MCF 10A (cell line): ENCODE data around the gene INTS15. TPM values are rescaled to one million over a fixed set of nuclear protein-coding genes. Genes with fewer than 3 reads are reported as not detected.
A peak's percentile ranks its signal among the peaks of the same experiment; 100 is the strongest.
"Not testable (repeated sequence)": the region's sequence is repeated elsewhere in the genome, so short reads cannot be mapped to it uniquely, and the experiment has no call there.

Experiments used
- BruUV-seq: library from RNA; stranded (reverse); fragments of 400-500 nt; replicated peaks from 2 replicates; lab custom pipeline; 2021; lab: Mats Ljungman, UMichigan
- CTCF ChIA-PET: fragments of 300-600 bp; sonication (Branson Sonifier 250); formaldehyde crosslinking; extraction: SDS; loops from one replicate; lab custom pipeline; 2021; ENCODE audit warnings: antibody characterized with exemption, inconsistent platforms; lab: Yijun Ruan, JAX
- POLR2A ChIA-PET: fragments of 300-600, 350-650 bp; sonication (Branson Sonifier 250); formaldehyde crosslinking; extraction: SDS; loops from one replicate; lab custom pipeline; 2020; ENCODE audit warnings: antibody characterized with exemption, inconsistent platforms; lab: Yijun Ruan, JAX
- DNase-seq: peaks from one replicate; pipeline ENCODE4 v3.0.0-alpha.2; 2018; ENCODE audit not compliant: unreplicated experiment
- H3K27ac Mint-ChIP-seq: one replicate; pipeline ENCODE4 v1.8.0; 2022; ENCODE audit warnings: mild to moderate bottlenecking, low read depth, mixed read lengths; ENCODE audit not compliant: unreplicated experiment
- H3K27me3 Mint-ChIP-seq: one replicate; pipeline ENCODE4 v1.8.0; 2022; ENCODE audit warnings: mixed read lengths; ENCODE audit not compliant: insufficient read depth, unreplicated experiment
- H3K36me3 Mint-ChIP-seq: one replicate; pipeline ENCODE4 v1.8.0; 2022; ENCODE audit warnings: mild to moderate bottlenecking, moderate library complexity, mixed read lengths; ENCODE audit not compliant: insufficient read depth, unreplicated experiment
- H3K4me1 Mint-ChIP-seq: one replicate; pipeline ENCODE4 v1.8.0; 2022; ENCODE audit warnings: mixed read lengths; ENCODE audit not compliant: insufficient read depth, unreplicated experiment
- H3K4me3 Mint-ChIP-seq: one replicate; pipeline ENCODE4 v1.8.0; 2022; ENCODE audit warnings: mild to moderate bottlenecking, moderate library complexity, mixed read lengths; ENCODE audit not compliant: unreplicated experiment
- H3K9me3 Mint-ChIP-seq: one replicate; pipeline ENCODE4 v1.8.0; 2022; ENCODE audit warnings: mixed read lengths; ENCODE audit not compliant: unreplicated experiment
- intact Hi-C: fragments of 100-400 bp; cut with micrococcal nuclease; formaldehyde crosslinking; loops from 2 replicates; pipeline ENCODE4 v1.14.1; 2022
- total RNA-seq: library from RNA; stranded (reverse); gene quantifications from 2 replicates; pipeline ENCODE4 v1.2.3, GENCODE V29; 2022
- TF ChIP-seq, protein P1 (sequence below): fragments of 200-600 bp; IDR thresholded peaks from one replicate; pipeline ENCODE4 v1.8.0; 2022; ENCODE audit warnings: antibody characterized with exemption, mild to moderate bottlenecking; ENCODE audit not compliant: unreplicated experiment

Gene INTS15
- total RNA-seq, 1 experiment from 2014 or later, result 26.5 TPM

DNA sequence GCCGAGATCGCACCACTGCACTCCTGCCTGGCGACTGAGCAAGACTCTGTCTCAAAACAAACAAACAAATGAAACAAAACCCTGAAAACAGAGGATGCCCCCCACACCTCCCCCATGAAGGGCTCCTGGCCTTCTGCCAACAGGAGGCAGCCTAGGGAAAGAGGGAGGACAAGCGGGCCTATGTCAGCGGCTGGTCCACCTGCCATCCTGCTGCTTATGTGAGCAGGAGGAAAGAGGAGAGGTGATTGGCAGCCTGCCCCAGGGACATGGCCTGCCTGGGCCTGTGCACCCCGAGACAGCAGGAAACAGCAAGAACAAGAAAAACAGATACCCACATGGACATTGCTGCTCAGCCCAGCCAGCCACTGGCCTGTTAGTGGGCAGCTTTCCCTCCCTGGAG, 38.2 kb downstream of the INTS15 start:
- peaks cover 5% of the 10 kb centered on the region for H3K36me3 Mint-ChIP-seq
- peak; percentile 47 for DNase-seq
- no peaks in the 10 kb centered on the region for H3K9me3 Mint-ChIP-seq
- BruUV-seq, result no TSS peak
- intact Hi-C loops, result no loop called here
- no peaks in the 10 kb centered on the region for H3K4me1 Mint-ChIP-seq
- CTCF ChIA-PET, result interaction anchor here (0.7 kb wide), 1 partner anchor 1003 kb away, joined by 6 read pairs; no protein-coding TSS in a partner anchor
- H3K4me3 Mint-ChIP-seq, result no peak overlapping the region
- no peaks in the 10 kb centered on the region for H3K27me3 Mint-ChIP-seq
- POLR2A ChIA-PET, result no interaction called here
- TF ChIP-seq, protein P1, sequence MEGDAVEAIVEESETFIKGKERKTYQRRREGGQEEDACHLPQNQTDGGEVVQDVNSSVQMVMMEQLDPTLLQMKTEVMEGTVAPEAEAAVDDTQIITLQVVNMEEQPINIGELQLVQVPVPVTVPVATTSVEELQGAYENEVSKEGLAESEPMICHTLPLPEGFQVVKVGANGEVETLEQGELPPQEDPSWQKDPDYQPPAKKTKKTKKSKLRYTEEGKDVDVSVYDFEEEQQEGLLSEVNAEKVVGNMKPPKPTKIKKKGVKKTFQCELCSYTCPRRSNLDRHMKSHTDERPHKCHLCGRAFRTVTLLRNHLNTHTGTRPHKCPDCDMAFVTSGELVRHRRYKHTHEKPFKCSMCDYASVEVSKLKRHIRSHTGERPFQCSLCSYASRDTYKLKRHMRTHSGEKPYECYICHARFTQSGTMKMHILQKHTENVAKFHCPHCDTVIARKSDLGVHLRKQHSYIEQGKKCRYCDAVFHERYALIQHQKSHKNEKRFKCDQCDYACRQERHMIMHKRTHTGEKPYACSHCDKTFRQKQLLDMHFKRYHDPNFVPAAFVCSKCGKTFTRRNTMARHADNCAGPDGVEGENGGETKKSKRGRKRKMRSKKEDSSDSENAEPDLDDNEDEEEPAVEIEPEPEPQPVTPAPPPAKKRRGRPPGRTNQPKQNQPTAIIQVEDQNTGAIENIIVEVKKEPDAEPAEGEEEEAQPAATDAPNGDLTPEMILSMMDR, result no peak
- H3K27ac Mint-ChIP-seq, result no peak overlapping the region

DNA sequence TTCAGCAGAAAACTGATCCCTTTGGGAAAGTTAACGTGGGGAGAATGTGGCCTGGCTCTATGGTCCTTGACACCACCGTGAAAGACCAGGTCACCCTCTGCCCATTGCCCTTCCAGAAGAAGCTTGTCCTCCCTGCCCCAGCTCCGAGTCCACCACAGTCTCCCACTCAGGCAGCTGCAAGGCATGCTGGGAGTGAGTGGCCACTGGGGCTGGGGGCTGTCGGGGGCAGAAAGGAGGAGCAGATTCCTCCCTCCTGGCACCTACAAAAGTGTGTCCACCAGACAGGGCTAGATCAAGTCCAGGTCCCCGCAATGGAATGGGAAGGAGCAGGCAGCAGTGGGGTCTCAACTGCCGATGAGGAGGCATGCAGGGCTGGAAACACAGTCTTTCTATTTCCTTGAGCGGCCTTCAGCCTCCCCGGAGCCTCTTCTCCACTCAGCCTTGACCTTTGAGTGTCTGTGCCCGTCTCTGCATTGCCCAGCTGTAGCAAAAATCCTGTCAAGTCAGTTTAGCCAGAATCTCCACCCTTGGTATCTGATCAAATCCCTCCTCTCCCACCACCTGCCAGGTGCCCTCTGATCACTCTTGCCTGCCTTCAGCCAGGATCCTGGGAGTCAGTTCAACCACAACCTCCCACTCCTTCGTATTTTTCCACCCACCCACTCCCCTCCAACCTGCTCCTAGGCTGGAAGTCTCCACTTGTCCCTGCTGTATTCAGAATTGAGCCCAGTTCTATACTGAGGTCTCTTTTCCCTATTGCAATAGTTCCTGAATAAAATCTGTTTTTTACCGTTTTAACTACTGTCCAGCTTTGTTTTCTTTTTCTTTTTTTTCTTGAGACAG, 40.4 kb downstream of the INTS15 start:
- H3K4me1 Mint-ChIP-seq, result no peaks in the 10 kb centered on the region
- ChIA-PET CTCF (no interaction called here), POLR2A (no interaction called here)
- intact Hi-C loops, result no loop called here
- no peak for DNase-seq
- BruUV-seq, result no TSS peak
- TF ChIP-seq, protein P1, result no peak
- no peak overlapping the region for H3K27ac Mint-ChIP-seq
- peaks cover 5% of the 10 kb centered on the region for H3K36me3 Mint-ChIP-seq
- no peaks in the 10 kb centered on the region for H3K9me3 Mint-ChIP-seq
- no peak overlapping the region for H3K4me3 Mint-ChIP-seq
- H3K27me3 Mint-ChIP-seq, result no peaks in the 10 kb centered on the region

DNA sequence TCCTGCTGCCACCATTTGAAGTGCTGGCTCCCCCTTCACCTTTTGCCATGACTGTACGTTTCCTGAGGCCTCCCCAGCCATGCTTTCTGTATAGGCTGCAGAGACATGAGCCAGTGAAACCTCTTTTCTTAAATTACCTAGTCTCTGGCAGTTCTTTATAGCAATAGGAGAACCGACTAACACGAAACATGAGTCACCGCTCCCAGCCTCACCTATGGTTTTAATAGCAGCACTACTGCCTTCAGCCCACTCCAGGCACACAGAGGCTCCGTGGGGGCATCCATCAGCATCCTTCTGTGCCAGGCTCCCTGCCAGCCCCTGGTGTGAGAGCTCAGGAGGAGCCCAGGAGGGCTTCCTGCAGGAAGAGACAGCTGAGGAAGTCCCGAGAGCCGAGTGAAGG, 41.8 kb downstream of the INTS15 start:
- H3K27me3 Mint-ChIP-seq, result no peaks in the 10 kb centered on the region
- H3K9me3 Mint-ChIP-seq, result no peaks in the 10 kb centered on the region
- ChIA-PET POLR2A (no interaction called here), CTCF (no interaction called here)
- TF ChIP-seq, protein P1, result no peak
- BruUV-seq, result no TSS peak
- no peaks in the 10 kb centered on the region for H3K4me1 Mint-ChIP-seq
- DNase-seq, result no peak
- no peak overlapping the region for H3K27ac Mint-ChIP-seq
- H3K4me3 Mint-ChIP-seq, result no peak overlapping the region
- H3K36me3 Mint-ChIP-seq, result peaks cover 5% of the 10 kb centered on the region
- intact Hi-C loops, result no loop called here

DNA sequence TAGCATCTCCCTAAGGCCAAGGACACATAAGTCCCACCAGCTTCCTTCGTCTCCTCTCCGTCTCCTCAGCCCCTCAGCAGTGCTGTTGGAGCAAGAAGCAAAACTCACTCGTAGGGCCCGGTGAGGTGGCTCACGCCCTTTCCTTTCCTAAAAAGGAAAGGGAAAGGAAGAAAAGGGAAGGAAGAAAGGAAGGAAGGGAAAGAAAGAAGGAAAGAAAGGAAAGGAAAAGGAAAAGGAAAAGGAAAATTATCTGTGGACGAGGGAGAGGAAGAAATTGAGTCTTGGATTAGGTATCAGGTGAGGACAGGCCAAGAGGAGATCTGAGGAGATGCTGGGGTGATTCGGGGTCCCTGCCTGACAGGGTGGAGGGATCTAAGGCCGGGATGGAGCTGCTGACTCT, 44.2 kb downstream of the INTS15 start:
- peaks cover 5% of the 10 kb centered on the region for H3K36me3 Mint-ChIP-seq
- no peak for DNase-seq
- no peak overlapping the region for H3K27ac Mint-ChIP-seq
- no peaks in the 10 kb centered on the region for H3K9me3 Mint-ChIP-seq
- no peak overlapping the region for H3K4me3 Mint-ChIP-seq
- TF ChIP-seq, protein P1, result no peak
- ChIA-PET CTCF (no interaction called here), POLR2A (no interaction called here)
- peaks cover 11% of the 10 kb centered on the region for H3K4me1 Mint-ChIP-seq
- intact Hi-C loops, result no loop called here
- no peaks in the 10 kb centered on the region for H3K27me3 Mint-ChIP-seq
- BruUV-seq, result no TSS peak

DNA sequence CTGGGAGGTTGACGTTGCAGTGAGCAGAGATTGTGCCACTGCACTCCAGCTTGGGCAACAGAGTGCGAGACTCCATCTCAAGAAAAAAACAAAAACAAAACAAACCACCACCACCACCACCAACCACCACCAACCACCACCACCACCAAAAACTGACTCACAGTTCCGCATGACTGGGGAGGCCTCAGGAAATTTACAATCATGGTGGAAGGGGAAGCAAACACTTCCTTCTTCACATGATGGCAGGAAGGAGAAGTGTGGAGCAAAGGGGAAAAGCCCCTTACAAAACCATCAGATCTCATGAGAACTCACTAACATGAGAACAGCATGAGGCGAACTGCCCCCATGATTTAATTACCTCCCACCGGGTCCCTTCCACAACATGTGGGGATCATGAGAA, 45.1 kb downstream of the INTS15 start:
- intact Hi-C loops, H3K36me3 Mint-ChIP-seq, H3K9me3 Mint-ChIP-seq, DNase-seq, BruUV-seq, H3K4me3 Mint-ChIP-seq, POLR2A ChIA-PET, H3K27ac Mint-ChIP-seq, H3K27me3 Mint-ChIP-seq: not testable (repeated sequence)
- H3K4me1 Mint-ChIP-seq, result peaks cover 16% of the 10 kb centered on the region
- CTCF ChIA-PET, result interaction anchor here (0.7 kb wide), 1 partner anchor 10 kb away, joined by 3 read pairs; no protein-coding TSS in a partner anchor
